GM21447 (cell line): ENCODE measurements around the gene SPPL2C.

Source experiments
- ATAC-seq: cut with Tn5 transposase; IDR thresholded peaks from one replicate; pipeline ENCODE4 v1.9.1; 2021; ENCODE audit not compliant: unreplicated experiment

SPPL2C gene

GRCh38 chr17:45828582-45829133 lies 16.0 kb upstream of the SPPL2C start:
- no peak for ATAC-seq

DNA sequence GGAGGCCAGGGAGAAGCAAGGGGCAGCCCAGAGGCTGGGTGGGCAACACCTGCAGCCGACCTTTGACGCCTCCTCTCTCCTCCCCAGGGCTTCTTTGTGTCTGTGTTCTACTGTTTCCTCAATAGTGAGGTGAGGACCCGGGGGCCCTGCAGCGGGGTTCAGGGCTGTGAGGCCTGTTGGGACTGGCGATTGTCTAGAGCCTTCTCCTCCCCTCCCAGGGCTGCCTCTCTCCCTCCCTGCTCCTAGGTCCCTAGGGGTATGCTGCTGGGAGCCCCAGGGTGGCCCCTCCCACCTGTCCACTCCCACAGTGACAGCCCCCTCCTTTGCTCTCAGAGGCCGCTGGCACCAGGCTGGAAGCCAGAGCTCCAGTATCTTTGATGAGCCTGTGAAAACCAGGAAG lies 10.8 kb upstream of the SPPL2C start:
- ATAC-seq: no peak

- no peak for ATAC-seq
Observed at GRCh38 chr17:45834471-45835396, 9.9 kb upstream of the SPPL2C start.

DNA sequence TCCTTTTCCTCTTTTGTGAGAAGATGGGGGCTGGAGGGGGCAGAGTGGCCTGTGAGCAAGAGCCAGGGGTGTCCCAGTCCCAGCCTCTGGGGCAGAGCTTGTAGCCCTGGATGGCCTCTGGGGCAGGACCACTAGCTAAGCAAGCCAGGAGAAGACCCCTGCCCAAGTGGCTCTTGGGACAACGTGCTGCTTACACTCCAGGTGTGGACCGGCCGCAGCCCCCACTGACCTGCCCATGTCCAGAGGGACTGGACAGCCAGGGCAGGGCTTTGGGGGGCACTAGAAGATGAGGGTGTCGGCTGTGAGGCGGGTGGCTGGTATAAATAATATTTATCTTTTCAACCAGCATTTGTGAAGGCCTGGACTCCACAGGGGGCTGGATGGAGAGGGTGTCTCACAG lies 9.2 kb upstream of the SPPL2C start:
- no peak for ATAC-seq

DNA sequence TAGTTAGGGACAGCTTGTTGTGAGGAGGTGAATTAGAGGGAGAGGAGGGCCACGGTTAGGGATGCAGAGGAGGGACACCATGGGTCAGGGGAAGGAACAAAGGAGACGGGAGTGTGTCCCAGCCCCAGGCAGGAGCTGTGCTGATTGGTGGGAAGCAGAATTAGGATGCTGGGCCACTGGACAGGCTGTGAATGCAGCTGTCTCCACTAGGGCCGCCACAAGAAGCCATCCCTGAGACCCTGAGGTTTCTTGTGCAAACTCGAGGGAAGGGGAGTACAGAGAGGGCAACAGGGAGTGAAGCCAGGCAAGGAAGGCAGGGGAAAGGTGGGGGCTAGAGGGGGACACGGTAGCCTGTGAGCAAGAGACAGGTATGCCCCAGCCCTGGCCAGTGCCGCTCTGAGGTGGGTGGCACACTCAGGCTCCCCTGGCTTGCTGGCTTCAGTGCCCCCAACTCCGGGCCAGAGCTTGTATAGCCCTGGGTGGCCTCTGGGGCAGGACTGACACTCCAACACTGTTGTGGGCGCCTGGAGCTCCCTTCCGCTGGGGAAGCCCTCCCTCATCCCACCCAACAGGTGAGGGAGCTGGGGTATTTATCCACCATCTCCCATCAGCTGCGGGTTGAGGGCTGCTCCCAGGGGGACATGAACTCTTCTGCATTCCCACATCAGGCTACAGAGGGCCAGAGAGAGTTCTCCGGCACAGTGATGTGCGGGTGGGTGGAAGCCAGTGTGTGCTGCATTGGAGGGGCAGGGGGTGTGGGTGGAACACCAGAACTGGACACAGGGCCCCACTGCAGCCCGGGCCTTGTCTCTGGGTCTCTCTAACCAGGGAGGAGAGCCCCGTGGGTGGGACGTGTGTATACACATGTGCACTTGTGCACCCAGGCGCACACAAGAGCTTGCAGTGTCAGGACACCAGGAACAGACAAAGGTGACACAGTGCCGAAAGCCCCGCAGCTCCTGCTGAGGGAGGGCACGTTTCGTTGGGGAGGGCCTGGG lies 8.3 kb upstream of the SPPL2C start:
- ATAC-seq: no peak

DNA sequence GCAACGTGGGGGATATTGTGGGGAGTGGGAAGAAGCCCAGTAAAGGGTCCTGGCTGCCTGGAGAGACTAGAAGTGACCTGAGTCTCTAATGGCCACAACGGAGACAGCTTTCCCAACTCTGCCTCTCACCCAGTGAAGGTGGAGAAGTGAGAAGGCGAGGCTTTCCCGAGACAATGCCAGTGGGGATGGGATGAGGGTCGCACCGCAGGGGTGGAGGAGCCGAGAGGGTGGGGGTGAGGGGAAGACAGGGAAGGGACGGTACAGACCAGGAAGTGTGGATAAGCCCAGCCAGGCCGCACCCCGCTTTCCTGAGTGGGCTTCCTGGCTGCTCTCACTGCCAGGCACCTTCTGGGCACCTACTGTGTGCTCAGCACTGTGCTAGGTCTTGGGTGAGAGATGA lies 7.5 kb upstream of the SPPL2C start:
- ATAC-seq: no peak

DNA sequence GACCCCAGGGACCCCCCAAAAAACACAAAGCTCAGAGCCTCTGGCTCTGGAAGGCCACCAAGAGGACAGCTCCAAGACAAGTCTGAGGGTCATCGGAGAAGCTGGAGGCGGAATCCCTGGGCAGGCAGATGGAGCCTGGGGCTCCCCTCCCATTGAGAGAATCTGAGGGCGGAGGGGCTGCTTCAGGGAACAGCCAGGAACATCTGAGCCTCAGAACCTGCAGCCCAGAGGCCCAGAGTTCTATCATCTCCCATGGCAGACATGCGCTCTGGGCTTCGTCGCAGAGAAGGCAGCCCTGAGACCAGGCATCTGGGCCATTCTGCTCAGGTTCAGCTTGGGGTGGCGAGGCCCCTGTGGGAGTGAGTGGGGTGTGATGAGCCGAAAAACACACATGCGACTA lies 7.1 kb upstream of the SPPL2C start:
- no peak for ATAC-seq

- ATAC-seq: no peak
Observed at GRCh38 chr17:45838751-45839295, 5.9 kb upstream of the SPPL2C start.

DNA sequence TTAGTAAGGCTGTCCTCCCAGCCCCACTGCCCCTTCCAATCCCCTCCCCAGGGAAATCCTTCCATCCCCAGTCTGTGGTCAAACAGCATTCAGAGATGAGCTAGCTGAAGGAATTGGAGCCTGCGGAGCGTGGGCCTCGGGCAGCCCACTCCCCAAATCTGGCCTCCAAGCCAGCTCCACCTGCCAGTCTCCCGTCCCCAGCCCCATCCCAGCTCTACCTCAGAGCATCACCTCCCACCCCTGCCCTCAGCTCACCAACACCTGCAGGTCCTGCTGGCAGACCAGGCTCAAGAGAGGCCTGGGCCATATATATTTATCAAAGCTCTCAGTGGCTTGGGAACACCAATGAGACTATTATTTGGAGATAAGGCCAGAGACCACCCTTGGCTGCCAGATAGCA lies 5.2 kb upstream of the SPPL2C start:
- ATAC-seq: no peak

DNA sequence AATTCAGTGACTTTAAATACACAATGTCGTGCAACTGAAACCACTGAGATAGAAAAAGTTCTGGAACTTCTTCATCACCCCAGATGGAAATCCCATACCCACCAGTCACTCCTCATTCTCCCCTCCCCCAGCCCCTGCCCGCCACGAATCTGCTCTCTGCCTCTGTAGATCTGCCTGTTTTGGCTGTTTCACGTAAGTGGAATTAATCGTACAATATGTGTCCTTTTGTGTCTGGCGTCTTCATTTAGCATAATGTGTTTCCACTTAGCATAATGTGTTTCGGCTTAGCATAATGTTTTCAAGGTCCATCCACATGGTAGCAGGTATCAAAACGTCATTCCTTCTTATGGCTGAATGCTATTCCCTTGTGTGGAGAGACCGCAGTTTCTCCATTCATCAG lies 3.5 kb upstream of the SPPL2C start:
- no peak for ATAC-seq

DNA sequence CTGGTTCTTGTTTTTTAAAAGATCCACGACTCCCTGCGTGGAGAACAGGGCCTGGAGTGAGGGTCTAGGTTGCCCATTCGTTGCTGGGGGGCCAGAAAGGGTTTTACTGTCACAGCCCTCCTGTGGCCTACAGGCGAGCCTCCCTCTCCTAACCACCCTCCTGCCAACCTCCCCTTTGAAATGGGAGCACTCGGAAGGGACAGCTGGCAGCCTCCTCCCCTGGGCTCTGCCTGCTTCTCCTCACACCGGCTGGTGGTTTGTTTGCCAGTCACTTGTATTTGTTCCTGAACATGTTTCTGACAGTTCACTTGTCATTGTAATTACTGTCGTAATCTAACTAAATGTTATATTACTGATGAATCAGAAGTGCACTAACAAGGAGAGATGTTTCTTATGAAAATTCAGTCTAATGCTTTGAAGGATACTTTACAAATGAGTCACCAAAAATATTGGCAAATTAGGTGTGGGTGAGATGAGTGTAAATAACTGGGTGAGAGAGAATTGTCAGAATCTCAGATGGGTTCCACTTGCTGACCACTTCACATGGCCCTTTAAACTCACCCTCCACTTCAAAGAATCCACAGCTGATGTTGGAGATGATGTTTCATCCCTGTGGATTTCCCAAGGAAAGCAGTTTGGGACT lies 2.7 kb upstream of the SPPL2C start:
- ATAC-seq: no peak

- ATAC-seq: no peak
Observed at GRCh38 chr17:45843722-45844121, 959 bp upstream of the SPPL2C start.

DNA sequence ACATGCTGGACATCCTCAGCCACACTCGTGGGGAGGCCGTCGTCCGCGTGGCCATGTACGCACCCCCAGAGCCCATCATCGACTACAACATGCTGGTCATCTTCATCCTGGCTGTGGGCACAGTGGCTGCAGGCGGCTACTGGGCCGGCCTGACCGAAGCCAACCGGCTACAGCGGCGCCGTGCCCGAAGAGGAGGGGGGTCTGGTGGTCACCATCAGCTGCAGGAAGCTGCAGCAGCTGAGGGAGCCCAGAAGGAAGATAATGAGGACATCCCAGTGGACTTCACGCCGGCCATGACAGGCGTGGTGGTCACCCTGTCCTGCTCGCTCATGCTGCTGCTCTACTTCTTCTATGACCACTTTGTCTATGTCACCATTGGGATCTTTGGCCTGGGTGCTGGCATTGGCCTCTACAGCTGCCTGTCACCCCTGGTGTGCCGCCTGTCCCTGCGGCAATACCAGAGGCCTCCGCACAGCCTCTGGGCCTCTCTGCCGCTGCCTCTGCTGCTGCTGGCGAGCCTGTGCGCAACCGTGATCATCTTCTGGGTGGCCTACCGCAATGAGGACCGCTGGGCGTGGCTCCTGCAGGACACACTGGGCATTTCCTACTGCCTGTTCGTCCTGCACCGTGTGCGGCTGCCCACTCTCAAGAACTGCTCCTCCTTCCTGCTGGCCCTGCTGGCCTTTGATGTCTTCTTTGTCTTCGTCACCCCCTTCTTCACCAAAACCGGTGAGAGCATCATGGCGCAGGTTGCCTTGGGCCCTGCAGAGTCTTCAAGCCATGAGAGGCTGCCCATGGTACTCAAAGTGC lies 900 bp downstream of the SPPL2C start:
- no peak for ATAC-seq

DNA sequence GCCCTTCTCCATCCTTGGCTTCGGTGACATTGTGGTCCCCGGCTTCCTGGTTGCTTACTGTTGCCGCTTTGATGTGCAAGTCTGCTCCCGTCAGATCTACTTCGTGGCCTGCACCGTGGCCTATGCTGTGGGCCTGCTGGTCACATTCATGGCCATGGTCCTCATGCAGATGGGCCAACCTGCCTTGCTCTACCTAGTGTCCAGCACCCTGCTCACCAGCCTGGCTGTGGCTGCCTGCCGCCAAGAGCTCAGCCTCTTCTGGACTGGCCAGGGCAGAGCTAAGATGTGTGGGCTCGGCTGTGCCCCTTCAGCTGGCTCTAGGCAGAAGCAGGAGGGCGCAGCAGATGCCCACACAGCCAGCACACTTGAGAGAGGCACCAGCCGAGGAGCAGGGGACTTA lies 1.5 kb downstream of the SPPL2C start:
- ATAC-seq: no peak

GRCh38 chr17:45846646-45847045 lies 2.0 kb downstream of the SPPL2C start:
- ATAC-seq: no peak

DNA sequence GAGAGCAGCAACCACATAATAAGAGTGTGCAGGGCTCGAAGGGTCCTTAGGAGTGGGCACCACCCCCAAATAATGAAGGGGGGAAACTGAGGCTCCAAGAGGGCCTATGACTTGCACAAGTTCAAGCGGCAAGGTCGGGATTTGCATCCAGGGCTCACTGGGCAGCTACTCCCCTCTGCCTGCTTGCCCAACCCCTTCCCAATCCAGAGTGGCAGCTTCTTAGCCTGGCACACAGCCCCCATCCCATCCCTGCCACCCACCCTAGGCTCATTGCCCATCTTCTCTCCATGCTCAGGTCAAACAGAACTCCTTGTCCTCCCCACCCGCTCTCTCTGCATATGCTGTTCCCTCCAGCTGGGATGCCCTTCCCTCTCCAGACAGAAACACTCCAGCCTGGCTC lies 2.4 kb downstream of the SPPL2C start:
- ATAC-seq: no peak

DNA sequence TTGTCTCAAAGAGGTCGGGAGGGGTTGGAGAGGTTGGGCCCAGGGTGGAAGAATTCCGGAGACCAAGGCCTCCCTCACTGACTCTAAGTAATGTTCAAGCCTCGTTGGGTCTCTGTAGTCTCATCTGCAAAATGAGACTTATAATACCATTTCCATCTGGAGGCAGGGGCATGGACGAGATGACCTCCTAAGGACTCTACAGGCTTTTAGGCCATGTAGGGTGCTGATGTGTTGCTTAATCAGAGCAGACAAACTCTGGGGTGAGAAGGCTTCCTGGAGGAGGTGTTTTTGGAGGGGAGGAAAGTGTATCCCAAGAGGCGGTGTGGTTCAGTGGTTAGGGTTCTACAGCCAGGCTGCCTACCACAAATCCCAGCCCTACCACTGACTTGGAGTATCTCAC lies 3.1 kb downstream of the SPPL2C start:
- no peak for ATAC-seq

- ATAC-seq: no peak
Observed at GRCh38 chr17:45848405-45848804, 3.7 kb downstream of the SPPL2C start.

GRCh38 chr17:45848868-45849535 lies 4.3 kb downstream of the SPPL2C start:
- ATAC-seq: no peak
